HUES64 (cell line): ENCODE data around the gene SKIC8.
A peak's percentile ranks its signal among the peaks of the same experiment; 100 is the strongest.

ENCODE experiments used
- H3K27ac ChIP-seq: 2 replicates; pipeline ENCODE4 v1.7.0; 2013; ENCODE audit warnings: low read depth, low read length, inconsistent platforms
- H3K27me3 ChIP-seq: 2 replicates; pipeline ENCODE4 v1.6.1; 2013; ENCODE audit warnings: mild to moderate bottlenecking, low read length; ENCODE audit not compliant: insufficient read depth
- H3K36me3 ChIP-seq: 2 replicates; pipeline ENCODE4 v1.6.1; 2013; ENCODE audit warnings: mild to moderate bottlenecking, low read length; ENCODE audit not compliant: insufficient read depth
- H3K4me1 ChIP-seq: 2 replicates; pipeline ENCODE4 v1.6.1; 2013; ENCODE audit warnings: mild to moderate bottlenecking, low read length, moderate library complexity; ENCODE audit not compliant: insufficient read depth
- H3K4me3 ChIP-seq: 2 replicates; pipeline ENCODE4 v1.5.1; 2013; ENCODE audit warnings: mild to moderate bottlenecking, low read length, moderate library complexity
- H3K9ac ChIP-seq: 2 replicates; pipeline ENCODE4 v1.6.1; 2013; ENCODE audit warnings: mild to moderate bottlenecking, low read depth, low read length
- H3K9me3 ChIP-seq: 2 replicates; pipeline ENCODE4 v1.6.1; 2013; ENCODE audit warnings: low read depth, low read length; ENCODE audit not compliant: insufficient read depth
- WGBS: fragments of 150-250, 120-280 bp; methylation state at CpG from one replicate; pipeline ENCODE4 v1.1.7; 2013; ENCODE audit warnings: missing lambda C conversion rate; 5-methylcytosine and 5-hydroxymethylcytosine counted together

Gene SKIC8

GRCh38 chr15:78264304-78265136 lies 34.9 kb downstream of the SKIC8 start, which contains the start of gene DNAJA4:
TSS of gene DNAJA4 (plus strand) at chr15:78264562. CDS start at chr15:78264764, 202 bp downstream.
- Histone ChIP-seq H3K9ac (peak within 1 kb of the TSS; percentile 56), H3K27ac (no peak within 1 kb of the TSS), H3K4me1 (no peaks in the 10 kb centered on the region), H3K36me3 (no peaks in the 10 kb centered on the region), H3K9me3 (no peaks in the 10 kb centered on the region), H3K27me3 (peaks cover 32% of the 10 kb centered on the region), H3K4me3 (peak within 1 kb of the TSS; percentile 54)
- WGBS, result 57% methylated on average over 107 of the region's 107 CpGs

GRCh38 chr15:78263907-78264303 lies 35.5 kb downstream of the SKIC8 start:
- peak overlapping the region; percentile 44 for H3K4me3 ChIP-seq
- H3K4me1 ChIP-seq, result no peaks in the 10 kb centered on the region
- H3K9ac ChIP-seq, result peak overlapping the region; percentile 56
- H3K36me3 ChIP-seq, result no peaks in the 10 kb centered on the region
- peaks cover 32% of the 10 kb centered on the region for H3K27me3 ChIP-seq
- no peaks in the 10 kb centered on the region for H3K9me3 ChIP-seq
- 88% methylated on average over 23 of the region's 23 CpGs for WGBS
- H3K27ac ChIP-seq, result no peak overlapping the region

- H3K4me3 ChIP-seq, result no peak overlapping the region
- peaks cover 32% of the 10 kb centered on the region for H3K27me3 ChIP-seq
- no peaks in the 10 kb centered on the region for H3K9me3 ChIP-seq
- H3K36me3 ChIP-seq, result no peaks in the 10 kb centered on the region
- H3K27ac ChIP-seq, result no peak overlapping the region
- H3K4me1 ChIP-seq, result no peaks in the 10 kb centered on the region
- WGBS, result 90% methylated on average over 7 of the region's 7 CpGs
- H3K9ac ChIP-seq, result no peak overlapping the region
These were observed 36.0 kb downstream of the SKIC8 start for GRCh38 chr15:78263351-78263781.

DNA sequence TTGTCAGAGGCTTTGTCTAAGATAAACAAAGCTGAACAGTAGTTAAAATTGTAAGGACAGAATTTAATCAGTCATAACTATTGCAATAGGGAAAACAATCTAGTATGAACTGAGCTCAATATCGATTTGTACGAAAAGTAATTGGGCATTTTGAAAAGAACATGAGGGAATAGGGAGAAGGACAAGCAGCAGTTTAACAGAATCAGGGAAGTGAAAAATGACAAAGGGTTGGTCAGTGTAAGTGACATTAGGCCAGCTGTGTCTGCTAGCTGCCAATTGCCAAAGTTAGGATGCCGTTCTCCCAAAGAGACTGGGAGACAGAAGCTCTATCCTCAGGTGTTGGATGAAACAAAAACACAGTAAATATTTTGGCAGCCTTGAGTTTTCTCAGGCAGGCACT lies 38.3 kb downstream of the SKIC8 start:
- Histone ChIP-seq H3K4me3 (no peak overlapping the region), H3K27me3 (peaks cover 32% of the 10 kb centered on the region), H3K27ac (no peak overlapping the region), H3K9me3 (no peaks in the 10 kb centered on the region), H3K36me3 (no peaks in the 10 kb centered on the region), H3K9ac (no peak overlapping the region), H3K4me1 (no peaks in the 10 kb centered on the region)
- 92% methylated on average over 3 of the region's 3 CpGs for WGBS

DNA sequence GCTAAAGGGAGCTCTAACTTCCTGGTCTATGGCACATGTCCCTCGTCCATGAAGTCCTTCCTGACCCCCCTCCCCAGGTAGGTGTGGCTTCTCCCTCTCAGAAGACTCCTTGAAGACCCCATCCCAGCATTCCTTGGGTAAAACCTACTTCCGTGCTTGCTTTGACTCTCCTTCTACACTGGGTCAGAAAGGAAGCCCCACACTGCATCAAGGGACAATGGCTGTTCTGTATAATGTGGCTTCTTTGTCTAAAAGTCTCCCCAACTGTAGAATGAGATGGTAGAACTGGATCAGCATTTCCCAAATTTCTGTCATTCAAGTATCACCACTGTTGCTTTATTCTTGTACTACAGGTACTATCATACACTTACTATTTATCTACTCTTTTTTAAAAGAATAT lies 38.9 kb downstream of the SKIC8 start:
- Histone ChIP-seq H3K9ac (no peak overlapping the region), H3K27me3 (peaks cover 28% of the 10 kb centered on the region), H3K4me1 (no peaks in the 10 kb centered on the region), H3K36me3 (no peaks in the 10 kb centered on the region), H3K4me3 (no peak overlapping the region), H3K27ac (no peak overlapping the region), H3K9me3 (no peaks in the 10 kb centered on the region)
- WGBS, result 69% methylated on average over 2 of the region's 2 CpGs

DNA sequence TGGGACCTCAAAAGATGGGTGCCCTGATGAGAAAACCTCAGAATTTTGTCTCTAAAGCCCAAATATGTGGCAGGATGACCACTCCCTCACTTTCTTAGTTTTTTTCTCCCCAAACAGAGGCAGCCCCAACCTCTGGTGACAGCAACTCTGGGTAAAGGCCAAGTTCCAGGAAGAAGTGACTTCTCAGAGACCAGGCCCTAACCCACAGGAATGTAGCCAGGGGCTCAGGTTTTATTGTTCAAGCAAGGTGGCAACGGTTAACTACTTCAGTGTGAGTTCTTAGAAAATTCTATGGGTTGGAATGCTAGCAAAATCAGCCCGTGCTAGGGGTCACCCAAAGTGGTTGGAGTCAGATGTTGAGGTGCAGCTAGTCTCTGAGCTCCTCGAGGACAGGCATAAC lies 40.2 kb downstream of the SKIC8 start:
- 83% methylated on average over 3 of the region's 3 CpGs for WGBS
- H3K4me3 ChIP-seq, result no peak overlapping the region
- no peak overlapping the region for H3K9ac ChIP-seq
- H3K36me3 ChIP-seq, result no peaks in the 10 kb centered on the region
- H3K4me1 ChIP-seq, result no peaks in the 10 kb centered on the region
- peaks cover 17% of the 10 kb centered on the region for H3K27me3 ChIP-seq
- H3K9me3 ChIP-seq, result no peaks in the 10 kb centered on the region
- no peak overlapping the region for H3K27ac ChIP-seq

DNA sequence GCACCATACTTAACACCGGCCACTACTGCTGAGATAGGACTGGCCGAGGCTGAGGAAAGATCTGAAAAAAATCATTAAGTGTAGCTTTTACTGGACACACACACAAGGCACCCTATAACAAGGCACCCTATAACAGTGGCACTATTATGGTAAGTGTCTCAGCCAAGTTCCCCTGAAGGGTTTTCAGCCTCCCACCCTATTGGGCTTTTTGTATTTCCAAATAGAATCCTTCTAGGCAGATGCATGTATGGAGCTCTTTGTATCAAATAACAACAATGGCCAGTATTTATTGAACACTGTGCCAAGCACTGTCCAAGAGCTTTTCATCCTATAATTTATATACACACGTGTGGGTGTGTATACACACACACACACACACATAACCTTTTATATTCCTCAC lies 41.7 kb downstream of the SKIC8 start:
- H3K27ac ChIP-seq, result no peak overlapping the region
- no peaks in the 10 kb centered on the region for H3K4me1 ChIP-seq
- no peak overlapping the region for H3K9ac ChIP-seq
- H3K9me3 ChIP-seq, result no peaks in the 10 kb centered on the region
- no peaks in the 10 kb centered on the region for H3K36me3 ChIP-seq
- peaks cover 1% of the 10 kb centered on the region; the same call in 1 of the 2 replicates for H3K27me3 ChIP-seq
- H3K4me3 ChIP-seq, result no peak overlapping the region
- 93% methylated on average over 3 of the region's 3 CpGs for WGBS

GRCh38 chr15:78256044-78256437 lies 43.4 kb downstream of the SKIC8 start:
- Histone ChIP-seq H3K4me3 (no peak overlapping the region), H3K36me3 (no peaks in the 10 kb centered on the region), H3K9me3 (no peaks in the 10 kb centered on the region), H3K27me3 (no peaks in the 10 kb centered on the region), H3K27ac (no peak overlapping the region), H3K4me1 (no peaks in the 10 kb centered on the region), H3K9ac (no peak overlapping the region)
- 94% methylated on average over 3 of the region's 3 CpGs for WGBS

DNA sequence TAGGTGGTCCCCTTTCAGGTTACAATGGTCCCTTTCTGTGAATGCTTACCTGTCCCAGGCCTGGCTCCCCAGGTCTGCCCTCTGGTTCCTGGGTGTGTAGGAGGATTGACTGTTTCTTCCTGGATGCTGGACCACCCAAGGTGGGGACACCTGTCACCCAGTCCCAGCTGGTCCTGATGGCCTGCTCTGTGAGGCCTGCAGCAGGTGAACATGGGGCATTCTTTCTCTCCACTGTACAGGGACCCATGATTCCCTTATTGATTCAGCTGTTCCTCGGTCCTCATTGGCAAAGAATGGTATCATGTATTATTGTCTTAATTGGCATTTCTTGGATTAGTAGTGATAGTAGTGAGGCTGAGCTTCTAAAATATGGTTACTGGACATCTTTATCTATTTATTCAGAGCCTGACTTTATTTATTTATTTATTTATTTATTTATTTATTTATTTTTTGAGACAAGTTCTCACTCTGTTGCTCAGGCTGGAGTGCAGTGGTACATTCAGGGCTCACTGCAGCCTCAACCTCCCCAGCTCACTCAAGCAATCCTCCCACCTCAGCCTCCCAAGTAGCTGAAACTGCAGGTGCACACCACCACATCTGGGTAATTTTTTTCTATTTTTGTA lies 43.9 kb downstream of the SKIC8 start:
- no peak overlapping the region for H3K27ac ChIP-seq
- no peaks in the 10 kb centered on the region for H3K36me3 ChIP-seq
- H3K4me3 ChIP-seq, result no peak overlapping the region
- no peaks in the 10 kb centered on the region for H3K9me3 ChIP-seq
- no peak overlapping the region for H3K9ac ChIP-seq
- no peaks in the 10 kb centered on the region for H3K27me3 ChIP-seq
- WGBS, result 86% methylated on average over 1 of the region's 1 CpG
- H3K4me1 ChIP-seq, result no peaks in the 10 kb centered on the region

- Histone ChIP-seq H3K27ac (no peak overlapping the region), H3K36me3 (no peaks in the 10 kb centered on the region), H3K4me1 (no peaks in the 10 kb centered on the region), H3K9ac (no peak overlapping the region), H3K9me3 (no peaks in the 10 kb centered on the region), H3K4me3 (no peak overlapping the region), H3K27me3 (no peaks in the 10 kb centered on the region)
- 84% methylated on average over 9 of the region's 9 CpGs for WGBS
These were observed 48.3 kb downstream of the SKIC8 start for GRCh38 chr15:78251136-78251535.

DNA sequence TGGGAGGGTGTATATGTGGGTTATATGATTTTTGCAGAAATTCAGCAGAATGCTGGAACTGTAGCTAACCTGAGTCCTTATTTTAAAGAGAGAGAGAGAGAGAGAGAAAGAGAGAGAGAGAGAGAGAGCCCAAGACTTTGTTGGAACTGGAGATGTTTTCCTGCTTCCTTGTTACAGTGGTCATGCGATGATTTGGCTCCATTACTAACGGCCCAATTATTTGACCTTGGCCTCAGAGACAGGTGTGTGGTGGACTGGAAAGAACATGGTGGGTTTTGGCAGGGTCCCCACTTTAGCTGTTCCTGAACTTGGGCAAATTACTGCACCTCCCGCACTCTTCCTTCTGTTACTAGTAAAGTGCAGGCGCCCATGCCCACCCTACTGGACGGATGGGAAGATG lies 50.3 kb downstream of the SKIC8 start:
- no peak overlapping the region for H3K9ac ChIP-seq
- H3K9me3 ChIP-seq, result no peaks in the 10 kb centered on the region
- H3K27ac ChIP-seq, result no peak overlapping the region
- H3K4me3 ChIP-seq, result no peak overlapping the region
- no peaks in the 10 kb centered on the region for H3K27me3 ChIP-seq
- no peaks in the 10 kb centered on the region for H3K4me1 ChIP-seq
- no peaks in the 10 kb centered on the region for H3K36me3 ChIP-seq
- WGBS, result 95% methylated on average over 5 of the region's 5 CpGs
